ENCODE data around the gene DCLK1.

- TF ChIP-seq CTCF (IDR thresholded peaks at IDR 0.05) (no peak), POLR2A (IDR thresholded peaks at IDR 0.05; ENCODE audit: low read depth) (no peak), EP300 (IDR thresholded peaks at IDR 0.05) (no peak)
These were observed 394.3 kb downstream of the DCLK1 start for GRCh38 chr13:35736876-35737275.

All from esophagus muscularis mucosa (tissue), 4 donors.